IPS-11a (cell line): ENCODE measurements around the gene STRN.
"Not testable (repeated sequence)": the region's sequence is repeated elsewhere in the genome, so short reads cannot be mapped to it uniquely, and the experiment has no call there.

Experiments
- H3K4me3 ChIP-seq: one replicate; pipeline ENCODE4 v1.5.1; 2013; ENCODE audit warnings: low read depth, low read length, control low read depth

Gene STRN

DNA sequence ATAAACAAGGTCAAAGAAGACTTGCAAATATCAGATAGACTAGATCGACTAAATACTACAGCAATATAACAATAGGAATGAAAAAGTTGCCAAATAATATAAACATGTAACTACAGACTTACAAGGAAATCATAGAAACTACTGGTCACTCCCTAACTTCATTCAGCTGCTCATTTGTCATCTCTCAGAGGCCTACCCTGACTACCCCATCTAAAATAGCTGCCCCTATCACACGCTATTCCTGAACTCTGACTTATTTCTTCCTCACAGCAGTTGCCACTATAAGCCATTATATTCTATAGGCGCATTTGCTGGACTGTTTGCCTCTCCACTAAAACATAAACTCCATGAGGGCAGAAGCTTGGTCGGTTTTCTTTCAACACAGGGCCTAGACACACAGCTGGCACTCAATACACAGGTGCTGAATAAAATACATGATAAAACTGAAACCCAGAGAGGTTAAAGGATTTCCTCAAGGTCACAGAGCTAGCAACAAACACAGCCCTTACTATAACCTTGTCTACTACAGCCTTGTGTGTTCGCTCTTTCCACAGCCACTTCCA, 1.8 kb downstream of the STRN start:
- peak overlapping the region; percentile 75 for H3K4me3 ChIP-seq

DNA sequence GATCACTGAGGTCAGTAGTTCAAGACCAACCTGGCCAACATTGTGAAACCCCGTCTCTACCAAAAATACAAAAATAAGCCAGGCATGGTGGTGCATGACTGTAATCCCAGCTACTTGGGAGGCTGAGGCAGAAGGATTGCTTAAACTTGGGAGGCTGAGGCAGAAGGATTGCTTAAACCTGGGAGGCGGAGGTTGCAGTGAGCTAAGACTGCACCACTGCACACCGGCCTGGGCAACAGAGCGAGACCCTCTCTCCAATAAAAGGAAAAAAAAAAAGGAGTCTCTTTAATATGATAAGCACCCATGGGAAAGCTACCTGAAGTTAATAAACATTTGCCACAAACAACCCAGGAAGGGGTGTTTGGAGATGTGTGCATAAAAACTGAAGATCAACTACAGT, 2.6 kb downstream of the STRN start:
- H3K4me3 ChIP-seq: no peak overlapping the region

DNA sequence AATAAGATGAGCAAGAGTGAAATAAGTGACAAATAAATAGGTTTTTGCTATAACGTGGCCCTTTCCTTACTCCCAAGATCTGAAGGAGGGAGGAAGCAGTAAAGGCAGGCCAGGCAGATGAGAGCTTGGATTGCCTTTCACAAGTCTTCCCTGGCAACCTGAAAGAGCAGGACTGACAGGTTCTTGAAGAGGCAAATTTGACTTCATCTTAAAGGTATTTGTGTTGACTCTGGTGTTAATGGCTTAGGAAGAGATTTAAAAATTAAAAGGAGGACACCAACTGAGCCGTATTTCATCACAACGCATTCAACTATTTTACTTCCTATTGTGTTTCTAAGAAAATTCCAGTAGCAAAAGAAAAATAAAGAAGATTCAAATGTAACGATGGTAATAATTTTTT, 3.2 kb downstream of the STRN start:
- no peak overlapping the region for H3K4me3 ChIP-seq

DNA sequence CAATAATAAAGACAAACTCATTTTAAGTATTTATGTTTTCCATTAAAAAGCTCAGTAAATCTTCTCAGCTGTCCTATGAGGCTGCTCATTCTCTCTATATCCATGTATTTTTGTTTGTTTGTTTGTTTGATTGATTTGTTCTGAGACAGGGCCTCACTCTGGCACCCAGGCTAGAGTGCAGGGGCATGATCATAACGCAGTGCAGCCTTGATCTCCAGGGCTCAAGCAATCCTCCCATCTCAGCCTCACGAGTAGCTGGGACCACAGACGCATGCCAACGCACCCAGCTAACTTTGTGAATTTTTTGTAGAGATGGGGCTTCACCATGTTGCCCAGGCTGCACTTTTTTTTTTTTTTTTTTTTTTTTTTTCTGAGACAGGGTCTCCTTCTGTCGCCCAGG, 5.6 kb downstream of the STRN start:
- no peak overlapping the region for H3K4me3 ChIP-seq

DNA sequence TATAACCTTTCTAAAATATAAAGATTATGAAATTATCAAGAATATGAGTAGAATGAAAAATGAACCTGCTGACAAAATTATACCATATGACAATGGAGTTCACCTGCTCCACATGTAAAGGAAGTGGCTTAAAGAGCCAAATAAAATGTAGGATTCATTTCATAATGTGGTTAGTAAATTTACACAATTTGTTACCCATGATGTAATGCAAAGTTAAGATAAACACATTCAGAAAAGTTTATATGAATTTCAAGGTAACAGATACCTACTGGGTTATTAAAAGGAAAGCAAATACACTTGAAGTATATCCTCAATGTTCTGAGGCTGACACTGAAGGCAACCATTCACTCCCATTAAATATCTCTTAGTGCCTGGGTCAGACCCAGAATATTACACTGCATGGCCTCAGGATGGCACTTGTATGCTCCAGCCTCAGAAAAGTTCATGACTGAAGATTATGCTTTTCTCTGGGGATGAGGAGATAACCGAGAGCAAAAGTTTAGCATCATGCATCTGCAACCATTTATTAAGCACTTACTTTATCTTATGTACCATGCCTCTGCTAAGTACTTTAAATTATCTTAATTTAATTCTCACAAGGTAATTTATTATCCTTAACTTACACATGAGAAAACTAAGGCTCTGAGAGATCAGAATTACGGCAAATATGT, 6.2 kb downstream of the STRN start:
- no peak overlapping the region for H3K4me3 ChIP-seq

DNA sequence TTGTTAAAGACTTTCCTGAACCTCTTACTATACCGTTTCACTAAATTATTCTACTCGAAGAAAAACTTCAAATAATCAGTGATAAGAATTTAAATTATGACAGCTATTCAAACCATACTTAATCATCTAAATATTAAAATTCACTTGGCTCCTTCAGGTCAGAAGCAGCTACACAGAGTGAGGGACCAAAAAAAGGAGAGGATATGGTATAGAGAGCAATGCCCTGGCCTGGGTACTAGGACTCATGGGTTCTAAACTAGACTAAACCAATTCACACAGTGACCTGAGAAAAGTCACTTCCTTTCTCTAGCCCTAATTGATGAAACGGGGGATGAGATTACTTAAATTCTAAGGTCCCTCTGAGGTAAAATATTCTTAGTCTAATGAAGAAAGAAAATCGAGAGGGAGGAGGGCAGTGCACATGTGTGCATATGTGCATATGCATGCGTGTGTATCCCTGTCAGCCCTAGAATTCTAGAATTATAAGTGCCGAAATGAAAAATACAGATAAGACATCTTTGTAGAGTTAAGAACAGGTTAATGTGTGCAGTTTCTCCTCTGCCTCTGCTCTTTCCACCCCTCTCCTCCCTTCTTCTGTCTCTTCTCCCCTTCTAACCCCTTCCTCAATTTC, 11.2 kb downstream of the STRN start:
- no peak overlapping the region for H3K4me3 ChIP-seq

DNA sequence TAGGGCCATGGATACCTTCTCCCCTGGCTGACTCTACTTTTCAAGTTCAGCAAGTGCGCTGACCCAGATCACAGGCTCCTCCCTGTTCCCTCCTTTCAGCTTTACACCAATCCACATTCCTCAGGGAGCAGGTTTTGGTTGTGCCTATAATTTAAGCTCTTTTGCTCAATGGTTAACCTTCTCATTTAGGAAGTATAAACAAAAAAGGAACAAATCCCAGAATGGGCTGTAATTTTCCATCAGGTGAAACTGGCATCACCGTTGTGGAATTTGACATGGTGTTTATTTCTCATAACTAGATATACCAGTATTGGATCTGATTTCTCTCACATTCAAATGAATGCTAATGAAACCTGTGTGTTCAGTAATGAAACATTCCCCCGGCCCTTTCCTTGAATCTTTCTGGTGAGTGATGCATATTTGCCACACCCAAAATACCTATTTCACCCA, 13.6 kb downstream of the STRN start:
- H3K4me3 ChIP-seq: no peak overlapping the region

DNA sequence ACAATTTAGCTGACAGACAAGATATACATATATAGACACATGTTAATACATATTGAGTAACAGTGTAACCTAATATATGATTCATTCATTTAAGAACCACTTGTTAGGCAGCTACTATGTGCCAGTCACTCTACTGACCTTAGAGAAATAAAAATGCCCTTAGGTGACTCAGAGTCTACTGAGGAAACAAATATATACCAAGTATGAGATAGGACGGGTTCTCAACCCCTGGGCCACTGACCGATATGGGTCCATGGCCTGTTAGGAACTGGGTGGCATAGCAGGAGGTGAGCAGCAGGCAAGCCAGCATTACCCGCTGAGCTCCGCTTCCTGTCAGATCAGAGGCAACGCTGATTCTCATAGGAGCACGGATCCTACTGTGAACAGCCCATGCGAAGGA, 14.8 kb downstream of the STRN start:
- H3K4me3 ChIP-seq: no peak overlapping the region

DNA sequence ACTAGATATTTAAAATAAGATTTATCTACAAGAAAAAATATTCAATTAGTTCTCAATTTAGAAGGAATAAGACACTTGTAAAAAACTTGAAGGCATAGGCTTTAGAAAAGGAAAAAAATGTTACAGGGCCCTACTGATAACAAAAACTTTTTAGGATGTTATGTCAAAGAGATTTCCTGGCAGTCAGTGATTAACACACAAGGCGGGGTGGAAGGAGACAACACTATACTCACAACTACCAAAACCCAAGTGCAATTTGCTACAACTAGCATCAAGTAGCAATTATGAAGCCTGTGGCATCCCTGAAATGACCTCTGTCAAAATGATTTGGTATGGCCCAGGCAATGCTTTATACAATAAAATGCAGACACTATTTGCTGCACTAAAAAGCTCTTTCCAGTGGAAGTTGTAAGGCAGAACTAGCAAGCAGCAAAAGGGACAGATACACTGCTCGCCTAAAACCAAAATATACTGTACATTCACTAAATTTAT, 15.3 kb downstream of the STRN start:
- H3K4me3 ChIP-seq: no peak overlapping the region

DNA sequence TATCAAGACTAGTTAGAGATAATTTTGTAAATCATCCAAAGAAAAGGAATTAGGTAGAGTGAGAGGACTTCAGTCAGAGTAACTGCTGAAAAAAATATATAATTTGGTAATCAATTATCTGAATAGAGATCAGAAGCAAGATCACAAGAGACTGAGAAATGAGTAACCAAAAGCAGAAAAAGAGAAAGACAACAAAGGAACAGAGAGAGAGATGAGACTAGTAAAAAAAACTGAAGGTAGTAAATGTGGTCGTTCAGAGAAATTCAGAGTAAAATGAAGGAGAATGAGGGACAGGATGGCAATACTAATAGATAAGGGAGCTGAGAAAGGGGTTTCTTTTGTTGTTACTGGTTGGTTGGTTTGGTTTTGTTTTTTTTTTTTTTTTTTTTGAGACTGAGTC, 16.5 kb downstream of the STRN start:
- no peak overlapping the region for H3K4me3 ChIP-seq

DNA sequence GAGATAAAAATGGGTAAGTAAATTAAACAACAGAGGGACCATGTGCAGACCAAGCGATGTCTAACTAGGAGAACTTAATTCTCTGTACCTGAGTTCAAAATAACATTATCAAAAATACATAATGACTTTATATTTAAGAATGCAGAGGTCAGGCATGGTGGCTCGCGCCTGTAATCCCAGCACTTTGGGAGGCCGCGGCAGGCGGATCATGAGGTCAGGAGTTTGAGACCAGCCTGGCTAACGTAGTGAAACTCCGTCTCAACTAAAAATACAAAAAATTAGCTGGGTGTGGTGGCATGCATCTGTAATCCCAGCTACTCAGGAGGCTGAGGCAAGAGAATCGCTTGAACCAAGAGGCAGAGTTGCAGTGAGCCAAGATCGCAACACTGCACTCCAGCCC, 21.1 kb downstream of the STRN start:
- not testable (repeated sequence) for H3K4me3 ChIP-seq

DNA sequence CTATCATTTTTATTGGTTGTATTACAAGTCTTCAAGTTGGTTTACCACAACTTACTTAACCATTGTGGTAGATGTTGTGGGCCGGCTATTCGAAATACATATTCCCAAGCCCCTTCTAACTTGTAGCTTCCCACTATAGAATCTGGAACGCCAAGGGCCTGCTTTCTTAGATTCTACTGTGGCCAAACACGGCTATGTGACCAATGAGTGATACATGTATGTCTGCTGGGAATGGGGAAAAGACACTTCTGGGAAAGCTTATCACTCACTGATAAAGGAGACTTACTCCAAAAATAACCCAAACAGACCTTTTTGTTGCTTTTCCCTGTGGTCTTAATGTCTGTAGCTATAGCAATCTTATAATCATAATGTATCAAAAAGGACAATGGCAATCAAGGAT, 24.5 kb downstream of the STRN start:
- H3K4me3 ChIP-seq: no peak overlapping the region

DNA sequence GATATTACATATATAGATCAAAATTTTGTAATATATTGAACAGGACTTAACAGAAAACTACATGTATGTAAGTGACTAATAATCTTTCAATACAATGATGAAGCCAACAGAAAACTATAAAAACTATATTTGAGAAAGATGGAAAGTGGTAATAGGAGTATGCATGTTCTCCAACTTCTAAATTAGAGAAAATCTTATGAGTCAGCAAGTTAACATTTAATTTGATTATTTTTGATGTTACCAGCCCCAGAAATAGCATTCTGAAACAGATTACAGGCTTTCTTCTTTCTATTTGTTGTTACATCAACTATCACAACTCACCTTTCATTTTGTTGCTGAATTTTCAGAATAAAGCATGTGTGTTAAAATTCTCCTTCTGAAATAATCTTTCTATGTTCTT, 29.8 kb downstream of the STRN start:
- not testable (repeated sequence) for H3K4me3 ChIP-seq

DNA sequence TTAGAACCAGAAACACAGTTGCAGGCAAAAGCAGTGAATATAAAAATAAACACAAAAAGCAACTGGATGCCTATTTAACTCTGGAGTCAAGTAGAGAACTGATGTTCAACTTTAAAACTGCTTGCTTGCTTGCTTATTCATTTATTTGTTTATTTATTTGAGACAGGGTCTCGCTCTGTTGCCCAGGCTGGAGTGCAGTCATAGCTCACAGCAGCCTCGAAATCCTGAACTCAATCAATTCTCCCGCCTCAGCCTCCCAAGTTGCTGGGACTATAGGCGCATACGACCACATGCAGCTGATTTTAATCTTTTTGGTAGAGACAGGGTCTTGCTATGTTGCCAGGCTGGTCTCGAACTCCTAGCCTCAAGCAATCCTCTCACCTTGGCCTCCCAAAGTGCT, 34.6 kb downstream of the STRN start:
- H3K4me3 ChIP-seq: not testable (repeated sequence)

DNA sequence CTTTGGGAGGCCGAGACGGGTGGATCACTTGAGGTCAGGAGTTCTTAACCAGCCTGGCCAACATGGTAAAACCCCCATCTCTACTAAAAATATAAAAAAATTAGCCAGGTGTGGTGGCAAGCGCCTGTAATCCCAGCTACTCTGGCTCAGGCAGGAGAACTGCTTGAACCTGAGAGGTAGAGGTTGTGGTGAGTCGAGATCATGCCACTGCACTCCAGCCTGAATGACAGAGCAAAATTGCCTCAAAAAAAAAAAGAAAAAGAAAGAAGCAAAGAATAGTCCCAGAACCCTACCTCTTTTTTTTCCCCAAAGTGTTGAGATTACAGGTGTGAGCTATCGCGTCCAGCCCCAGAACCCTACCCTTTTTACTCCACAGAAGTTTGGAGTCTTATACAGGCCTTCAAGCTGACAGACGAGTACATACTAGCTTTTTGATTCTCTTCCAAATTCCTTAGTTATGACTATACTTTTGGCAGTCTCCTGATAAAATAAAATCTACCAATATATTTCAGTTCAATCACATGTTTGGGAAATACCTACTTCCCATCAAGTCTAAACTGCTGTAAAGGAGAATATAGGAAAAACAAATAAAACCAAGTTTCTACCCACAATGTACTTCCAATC, 35.4 kb downstream of the STRN start:
- not testable (repeated sequence) for H3K4me3 ChIP-seq

DNA sequence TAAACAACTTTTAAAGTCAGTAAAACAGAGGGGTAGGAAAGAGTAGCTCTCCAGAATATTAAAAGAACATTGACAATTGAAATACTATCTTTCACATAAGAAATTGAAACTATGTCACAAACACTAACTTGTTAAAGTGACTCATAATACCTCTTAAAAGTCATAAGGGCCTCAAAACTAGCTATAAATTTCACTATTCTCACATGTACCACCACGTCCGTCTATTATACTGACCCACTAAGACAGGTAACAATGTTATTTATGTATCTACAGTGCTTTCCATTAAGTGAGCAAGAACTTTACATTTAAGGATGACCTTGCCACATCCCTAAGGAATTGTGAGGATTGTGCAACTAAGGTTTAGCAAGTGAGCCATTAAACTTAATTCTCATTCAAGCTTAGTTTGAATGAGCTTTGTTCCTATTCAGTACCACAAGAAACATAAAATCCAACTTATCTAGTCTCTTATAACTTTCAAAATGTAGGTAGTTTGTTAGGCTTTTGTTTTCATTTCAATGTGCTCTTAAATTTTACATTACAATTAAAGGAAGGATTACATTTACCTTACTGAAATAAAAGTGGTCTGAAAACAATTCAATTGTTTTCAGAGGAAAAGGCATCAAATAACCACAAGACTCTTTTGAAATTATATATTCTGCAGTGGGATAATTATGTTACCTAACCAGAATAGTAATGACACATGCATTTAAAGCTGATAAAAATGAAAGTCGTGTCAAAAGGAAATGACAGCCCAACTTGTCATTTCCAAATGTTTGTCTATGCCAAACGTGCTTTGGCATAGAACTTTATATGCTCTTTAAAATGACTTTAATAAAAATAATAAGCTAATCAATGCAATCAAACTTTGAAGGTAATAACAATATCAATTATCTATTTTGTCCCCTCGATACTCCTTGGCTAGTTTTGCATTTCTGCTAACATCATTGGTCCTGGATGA, 39.9 kb downstream of the STRN start:
- not testable (repeated sequence) for H3K4me3 ChIP-seq

DNA sequence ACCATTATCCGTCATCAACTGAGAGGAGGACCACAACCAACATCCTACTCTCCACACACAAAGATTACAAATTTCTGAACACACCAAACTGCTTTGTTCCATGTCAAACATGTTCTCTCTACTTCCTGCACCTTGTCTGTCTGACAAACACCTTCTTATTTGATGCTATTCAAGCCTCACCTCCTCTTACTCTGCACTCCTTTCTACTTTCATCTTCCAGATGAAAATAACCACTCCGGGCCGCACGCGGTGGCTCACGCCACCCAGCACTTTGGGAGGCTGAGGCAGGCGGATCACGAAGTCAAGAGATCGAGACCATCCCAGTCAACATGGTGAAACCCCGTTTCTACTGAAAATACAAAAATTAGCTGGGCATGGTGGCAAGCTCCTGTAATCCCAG, 43.7 kb downstream of the STRN start:
- not testable (repeated sequence) for H3K4me3 ChIP-seq

DNA sequence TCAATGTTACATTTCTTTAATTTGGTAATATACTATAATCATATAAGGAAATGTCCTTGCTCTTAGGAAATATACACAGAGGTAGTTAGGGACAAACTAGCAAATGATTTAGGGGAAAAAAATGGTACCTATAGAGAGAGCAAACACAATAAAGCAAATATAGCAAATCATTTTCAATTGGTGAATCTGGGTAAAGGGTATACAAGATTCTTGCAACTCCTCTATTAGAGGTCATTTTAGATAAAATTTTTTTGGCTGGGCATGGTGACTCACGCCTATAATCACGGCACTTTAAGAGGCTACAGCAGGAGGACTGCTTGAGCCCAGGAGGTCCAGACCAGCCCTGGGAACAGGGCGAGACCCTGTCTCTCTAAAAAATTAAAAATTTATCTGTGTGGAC, 44.4 kb downstream of the STRN start:
- no peak overlapping the region for H3K4me3 ChIP-seq

DNA sequence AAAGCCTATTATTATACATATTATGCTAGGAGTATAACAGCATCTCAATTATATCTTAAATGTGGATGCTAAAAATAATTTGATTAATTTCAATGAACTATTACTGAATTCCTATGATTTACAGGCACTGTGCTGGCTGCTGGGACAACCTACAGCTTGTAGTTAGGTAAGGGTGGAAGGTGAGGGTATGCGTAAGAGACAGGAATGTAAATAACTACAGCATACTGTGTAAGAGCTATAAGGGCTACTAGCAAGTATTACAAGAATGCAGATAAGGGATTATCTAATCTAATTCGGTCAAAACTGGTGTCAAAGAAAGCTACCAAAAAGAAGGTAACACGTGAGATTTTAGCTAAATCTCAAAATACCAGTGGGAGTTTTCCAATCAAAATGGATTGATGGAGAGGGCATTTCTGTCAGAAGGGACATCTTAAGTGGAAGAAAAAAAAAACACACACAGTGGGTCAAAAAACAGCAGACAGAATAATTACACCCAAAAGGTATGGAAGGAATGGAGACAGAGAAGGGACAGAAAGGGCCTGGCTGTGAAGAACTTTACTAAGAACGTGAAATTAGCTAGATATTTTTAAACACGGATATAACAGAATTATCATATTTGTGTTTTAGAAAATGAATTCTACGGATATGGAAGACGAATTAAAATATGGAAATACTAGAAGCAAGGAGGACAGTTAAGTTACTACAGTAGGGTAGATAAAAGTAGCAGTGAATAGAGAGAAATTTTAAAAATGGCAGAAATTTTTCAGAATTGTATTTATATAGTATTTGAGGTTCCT, 47.1 kb downstream of the STRN start:
- no peak overlapping the region for H3K4me3 ChIP-seq

DNA sequence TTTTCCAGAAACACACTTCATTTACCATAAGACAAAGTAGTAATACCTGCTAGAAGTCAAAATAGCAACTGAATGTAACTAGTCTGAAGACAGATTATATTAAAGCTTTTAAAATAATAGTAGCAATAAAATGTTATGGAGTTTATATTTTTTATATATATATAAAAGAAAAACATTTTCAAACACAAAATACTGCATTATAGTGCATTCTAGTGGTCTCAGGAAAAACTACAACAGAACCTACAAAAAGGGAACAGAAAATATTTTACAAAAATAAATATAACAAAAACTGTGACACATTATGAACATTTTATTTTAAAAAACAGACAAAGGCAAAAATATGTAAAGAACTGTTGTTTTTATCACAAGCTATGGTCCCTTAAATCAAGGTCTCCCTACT, 48.0 kb downstream of the STRN start:
- no peak overlapping the region for H3K4me3 ChIP-seq
